ENCODE data around the gene MCM3.

- no peak for TF ChIP-seq USF1 (CRISPR knock-in tag; IDR thresholded peaks at IDR 0.05)
- TF ChIP-seq CTCF (IDR thresholded peaks at IDR 0.05), result no peak
- TF ChIP-seq ZSCAN18 (CRISPR knock-in tag; IDR thresholded peaks at IDR 0.05), result no peak
- TF ChIP-seq SMAD3 (CRISPR knock-in tag; IDR thresholded peaks at IDR 0.05; ENCODE audit: borderline replicate concordance), result no peak
- no peak for TF ChIP-seq GTF2I (CRISPR knock-in tag; conservative IDR thresholded peaks at IDR 0.05)
- no peak for TF ChIP-seq PRRX2 (CRISPR knock-in tag; IDR thresholded peaks at IDR 0.05)
- TF ChIP-seq, protein P1, sequence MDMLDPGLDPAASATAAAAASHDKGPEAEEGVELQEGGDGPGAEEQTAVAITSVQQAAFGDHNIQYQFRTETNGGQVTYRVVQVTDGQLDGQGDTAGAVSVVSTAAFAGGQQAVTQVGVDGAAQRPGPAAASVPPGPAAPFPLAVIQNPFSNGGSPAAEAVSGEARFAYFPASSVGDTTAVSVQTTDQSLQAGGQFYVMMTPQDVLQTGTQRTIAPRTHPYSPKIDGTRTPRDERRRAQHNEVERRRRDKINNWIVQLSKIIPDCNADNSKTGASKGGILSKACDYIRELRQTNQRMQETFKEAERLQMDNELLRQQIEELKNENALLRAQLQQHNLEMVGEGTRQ (CRISPR knock-in tag; IDR thresholded peaks at IDR 0.05), result no peak
- no peak for TF ChIP-seq ATF3 (CRISPR knock-in tag; conservative IDR thresholded peaks at IDR 0.05)
- no peak for TF ChIP-seq MYBL2 (CRISPR knock-in tag; IDR thresholded peaks at IDR 0.05)
- no peak for TF ChIP-seq MLX (CRISPR knock-in tag; IDR thresholded peaks at IDR 0.05)
- no peak for TF ChIP-seq ZNF512 (CRISPR knock-in tag; IDR thresholded peaks at IDR 0.05; ENCODE audit: borderline replicate concordance)
- no peak for TF ChIP-seq ATF1 (CRISPR knock-in tag; IDR thresholded peaks at IDR 0.05)
Observed at GRCh38 chr6:52251113-52251512, 33.4 kb downstream of the MCM3 start.

All from WTC11 (cell line).